GM19043 (cell line): ENCODE data around the gene PDE6H.

ENCODE experiments used
- ATAC-seq: cut with Tn5 transposase; IDR thresholded peaks from one replicate; pipeline ENCODE4 v1.9.1; 2021; ENCODE audit warnings: low read depth; ENCODE audit not compliant: unreplicated experiment

Gene PDE6H

DNA sequence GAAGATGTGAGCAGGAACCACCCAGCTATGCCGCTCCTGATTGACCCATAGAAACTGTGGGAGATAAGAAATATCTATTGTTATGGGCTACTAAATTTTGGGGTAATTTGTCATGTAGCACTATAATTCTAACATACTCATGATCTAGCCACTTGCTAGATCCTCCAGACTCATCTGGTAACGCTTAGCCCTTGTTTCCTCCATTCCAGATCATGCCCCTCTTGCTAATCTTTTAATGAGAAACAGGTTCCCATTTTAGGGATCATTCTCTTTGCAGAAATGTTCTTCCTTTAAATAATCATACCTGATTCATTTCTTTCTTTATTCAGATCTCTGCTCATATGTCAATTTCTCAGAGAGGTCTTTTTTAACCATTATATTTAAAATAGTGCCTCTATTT is 7.6 kb upstream of the PDE6H start:
- ATAC-seq: no peak

DNA sequence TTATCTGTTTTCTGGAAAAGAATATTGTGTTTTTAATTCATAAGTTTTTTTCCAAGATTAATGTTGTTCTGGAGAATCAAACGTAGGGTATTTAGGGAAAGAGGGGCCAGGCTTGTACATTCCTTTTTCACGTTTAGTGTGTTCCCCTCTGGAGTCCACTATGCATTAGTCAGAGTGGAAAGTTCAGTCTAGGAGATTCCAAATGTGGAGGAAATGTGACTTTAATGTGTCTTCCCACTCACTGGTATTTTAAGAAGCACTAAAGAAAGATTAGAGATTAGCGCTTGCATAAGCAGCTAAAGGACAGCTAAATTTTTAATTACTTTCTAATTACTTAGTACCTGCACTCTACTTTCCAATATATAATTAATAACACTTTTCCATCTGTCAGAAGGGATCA is 4.4 kb upstream of the PDE6H start:
- ATAC-seq: no peak

DNA sequence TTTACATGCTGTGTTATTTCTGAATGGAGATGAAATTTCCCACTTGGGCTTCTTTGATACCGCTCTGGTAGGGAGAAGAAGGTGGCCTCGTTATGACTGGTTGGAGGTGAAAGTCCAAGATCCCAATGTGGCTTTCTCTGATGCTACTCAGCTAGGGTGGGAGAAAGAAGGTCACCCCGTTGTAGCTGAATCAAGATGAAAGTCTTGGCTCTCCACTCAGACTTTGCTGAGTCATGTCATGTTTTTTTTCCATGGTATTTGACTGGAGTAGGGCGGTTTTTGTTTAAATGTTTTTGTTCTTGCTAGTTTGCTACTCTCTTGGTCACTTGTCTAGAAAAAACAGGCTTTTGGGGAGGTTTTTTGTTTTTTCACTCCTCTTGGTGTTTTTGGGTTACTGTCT is 2.4 kb upstream of the PDE6H start:
- no peak for ATAC-seq

DNA sequence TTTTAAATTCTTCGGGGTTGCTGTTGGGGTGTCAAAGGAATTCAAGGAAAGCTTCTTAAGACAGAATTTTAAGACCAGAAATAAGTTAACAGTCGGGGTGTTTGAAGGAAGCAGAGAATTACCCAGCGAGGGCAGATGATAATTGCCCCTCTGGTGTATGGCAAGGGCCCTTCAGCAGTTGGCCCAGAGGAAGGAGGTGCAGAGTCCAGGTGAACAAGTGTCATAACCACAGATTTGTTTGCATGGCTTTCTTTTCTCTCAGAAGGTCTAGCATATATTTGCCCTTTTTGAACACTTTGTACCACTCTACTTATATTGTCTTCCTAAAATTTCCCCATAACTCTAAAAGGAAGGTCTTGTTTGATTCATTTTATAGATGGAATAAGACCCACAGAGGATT is 1.8 kb downstream of the PDE6H start:
- ATAC-seq: no peak

DNA sequence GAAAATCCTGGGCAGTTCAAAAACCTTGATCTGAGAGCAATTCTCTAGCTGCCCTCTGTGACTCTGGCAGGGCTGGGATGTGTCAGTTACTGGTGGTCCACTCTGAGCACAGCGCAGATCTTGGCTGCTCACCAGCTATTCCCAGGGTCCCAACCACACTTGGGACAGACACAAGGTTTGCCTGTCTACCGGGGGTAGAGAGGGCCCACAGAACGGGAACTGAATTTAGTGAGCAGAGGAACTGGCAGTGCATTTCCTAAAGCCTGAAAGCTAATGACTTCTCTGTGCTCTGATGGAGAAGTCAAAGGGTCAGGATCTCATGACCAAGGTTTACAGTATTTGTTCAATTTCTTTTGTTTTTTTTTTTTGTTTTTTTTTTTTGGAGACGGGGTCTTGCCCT is 2.6 kb downstream of the PDE6H start:
- no peak for ATAC-seq

DNA sequence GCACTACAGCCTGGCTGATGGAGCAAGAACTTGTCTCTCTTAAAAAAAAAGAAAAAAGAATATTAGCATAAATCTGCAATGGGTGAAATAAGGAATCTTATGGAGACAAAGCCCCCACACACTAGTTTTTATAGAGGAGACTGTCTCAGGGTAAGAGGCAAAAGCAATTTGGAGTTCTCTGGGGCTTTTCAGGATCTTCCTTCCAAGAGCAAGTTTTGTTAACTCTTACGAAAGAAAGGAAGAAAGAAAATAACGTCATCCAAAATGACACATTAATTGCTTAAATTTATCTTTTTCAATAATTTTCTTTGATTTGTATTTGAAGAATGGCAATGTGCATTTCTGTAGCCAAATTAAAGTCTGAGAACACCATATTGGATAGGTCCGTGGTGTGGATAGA is 3.8 kb downstream of the PDE6H start:
- no peak for ATAC-seq

DNA sequence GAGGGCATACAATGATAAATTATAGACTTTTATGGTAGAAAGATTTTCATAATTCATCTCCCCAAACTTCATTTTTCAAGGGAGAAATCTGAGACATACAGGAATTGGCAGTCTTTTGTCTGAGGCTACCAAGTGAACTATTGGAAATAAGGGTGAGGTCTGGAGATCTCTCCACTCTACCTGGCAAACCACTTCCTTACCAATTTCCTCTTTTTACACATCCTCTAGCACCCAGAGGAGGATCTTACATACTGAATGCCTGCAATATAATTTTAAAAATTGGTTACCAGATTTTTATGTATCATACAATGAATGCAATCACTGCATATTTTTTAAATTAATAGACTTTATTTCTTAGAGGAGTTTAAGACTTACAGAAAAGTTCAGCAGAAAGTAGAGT is 6.6 kb downstream of the PDE6H start:
- no peak for ATAC-seq

DNA sequence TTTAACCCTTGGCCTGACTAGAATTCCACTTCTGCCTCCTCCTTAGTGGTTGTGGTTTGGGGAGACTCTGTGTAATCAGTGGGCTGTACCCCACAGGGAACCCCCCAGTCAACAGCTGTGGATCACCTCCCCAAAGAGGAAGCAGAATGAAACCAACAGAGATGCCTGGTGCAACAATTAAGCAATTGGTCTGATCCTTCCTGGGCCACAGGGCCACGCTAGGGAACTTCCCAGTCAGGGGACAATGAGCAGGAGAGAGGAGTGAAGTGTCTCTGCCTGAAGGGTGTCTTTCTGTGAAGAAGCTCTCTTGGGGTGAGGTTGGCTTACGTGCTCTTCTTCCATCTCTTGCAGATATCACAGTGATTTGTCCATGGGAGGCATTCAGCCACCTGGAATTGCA is 8.2 kb downstream of the PDE6H start:
- ATAC-seq: no peak

DNA sequence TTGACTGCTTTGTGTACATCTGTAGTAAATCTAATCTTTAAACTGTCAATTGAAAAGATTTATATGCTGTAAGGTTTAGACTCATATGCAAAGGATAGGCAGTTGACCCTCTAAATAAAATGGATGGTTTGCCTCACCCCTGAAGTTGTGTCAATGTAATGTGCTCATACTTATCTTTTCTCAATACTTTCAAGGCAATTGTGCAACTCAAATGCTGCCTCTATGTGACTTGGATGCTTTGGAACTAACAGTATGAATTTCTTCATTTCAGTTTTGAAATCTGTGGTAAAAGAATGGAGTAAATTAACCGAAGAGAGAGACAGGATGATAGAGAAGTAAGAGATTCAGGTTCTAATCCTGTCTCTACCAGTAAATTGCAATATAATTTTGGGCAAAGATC is 9.7 kb downstream of the PDE6H start:
- ATAC-seq: no peak

DNA sequence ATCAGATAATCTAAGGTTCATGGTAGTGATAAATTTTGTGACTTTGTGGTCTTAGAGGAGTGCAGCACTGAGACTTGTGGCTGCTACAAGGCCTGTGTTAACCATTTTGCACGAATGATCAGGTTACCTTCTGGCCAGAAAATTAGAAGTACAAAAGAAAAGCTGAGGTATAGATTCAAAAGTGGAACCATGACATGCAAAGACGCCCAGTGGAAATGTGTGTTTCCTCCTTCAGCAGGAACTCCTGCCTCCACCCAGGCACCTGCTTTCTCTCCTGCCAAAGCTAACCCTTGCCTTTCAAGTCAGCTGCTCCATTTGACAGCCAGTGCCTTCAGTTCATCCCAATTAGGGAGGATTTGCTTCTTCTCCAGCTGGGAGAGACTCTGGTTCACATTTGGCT is 10.1 kb downstream of the PDE6H start:
- ATAC-seq: peak; percentile 39

DNA sequence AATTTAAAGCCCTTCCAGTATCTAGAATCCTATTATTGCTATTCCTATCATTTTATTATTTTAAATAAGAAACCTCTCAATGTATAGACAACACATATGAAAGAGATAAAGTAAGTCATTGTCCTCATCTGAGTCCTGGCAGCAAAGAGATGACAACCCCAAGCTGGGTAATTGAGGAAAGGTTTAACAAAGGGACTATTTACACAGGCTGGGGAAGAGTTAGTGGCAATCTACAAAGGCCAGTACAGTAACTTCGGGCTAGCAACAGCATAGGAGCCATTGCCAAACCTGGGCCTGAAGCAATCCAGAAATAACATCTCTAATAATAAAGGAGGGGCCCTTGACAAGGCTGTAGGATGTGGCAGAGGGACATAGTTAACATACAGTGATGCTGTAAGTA is 11.2 kb downstream of the PDE6H start:
- no peak for ATAC-seq

DNA sequence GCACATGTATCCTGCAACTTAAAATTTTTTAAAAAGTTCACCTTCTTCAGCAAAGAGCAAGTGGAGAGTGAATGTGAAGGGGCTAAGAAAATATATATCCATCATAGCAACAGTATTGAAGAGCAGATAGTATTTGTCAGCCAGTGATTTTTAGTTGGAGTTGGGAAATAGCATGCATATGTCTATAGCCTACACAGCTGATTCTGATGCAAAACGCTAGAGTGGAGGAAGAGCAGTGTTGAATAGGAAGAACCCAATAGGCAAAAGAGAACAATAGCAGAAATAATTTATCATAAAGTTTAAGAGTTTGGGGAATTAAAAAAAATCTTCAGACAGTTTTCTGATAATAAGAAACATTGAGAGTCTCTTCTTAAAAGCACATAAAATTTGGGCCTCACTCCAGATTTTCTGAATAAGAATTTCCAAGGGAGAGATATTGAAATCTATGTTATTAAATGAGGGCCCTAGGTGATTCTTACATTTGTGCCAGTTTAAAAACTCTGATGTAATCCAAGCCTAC is 12.0 kb downstream of the PDE6H start:
- no peak for ATAC-seq

DNA sequence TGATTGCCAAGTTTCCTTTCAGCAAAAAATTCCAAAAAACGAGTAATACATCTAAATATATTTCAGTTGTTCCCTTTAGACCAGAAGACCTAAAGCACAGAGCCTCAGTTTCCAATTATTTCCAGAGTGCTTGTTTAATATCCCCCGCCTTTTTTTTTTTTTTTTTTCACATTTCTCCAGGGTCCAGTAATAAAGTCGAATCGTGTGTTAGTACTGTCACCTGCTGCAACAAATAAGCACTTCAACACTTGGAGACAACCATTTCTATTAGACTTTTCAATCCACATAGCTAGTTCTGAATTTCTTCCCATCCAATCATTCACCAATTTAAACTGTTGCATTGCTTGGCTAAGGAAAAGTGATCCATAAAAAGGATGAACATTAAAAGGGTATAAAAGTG is 13.6 kb downstream of the PDE6H start:
- no peak for ATAC-seq

DNA sequence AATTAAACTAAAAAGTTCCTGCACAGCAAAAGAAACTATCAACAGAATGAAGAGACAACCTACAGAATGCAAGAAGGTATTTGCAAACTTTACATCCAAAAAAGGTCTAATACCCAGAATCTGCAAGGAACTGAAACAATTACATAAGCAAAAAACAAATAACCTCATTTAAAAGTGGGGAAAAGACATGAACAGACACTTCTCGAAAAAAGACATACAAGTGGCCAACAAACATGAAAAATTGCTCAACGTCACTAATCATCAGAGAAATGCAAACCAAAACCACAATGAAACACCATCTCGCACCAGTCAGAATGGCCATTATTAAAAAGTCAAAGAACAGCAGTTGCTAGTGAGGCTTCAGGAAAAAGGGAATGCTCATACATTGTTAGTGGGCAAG is 15.2 kb downstream of the PDE6H start:
- no peak for ATAC-seq

DNA sequence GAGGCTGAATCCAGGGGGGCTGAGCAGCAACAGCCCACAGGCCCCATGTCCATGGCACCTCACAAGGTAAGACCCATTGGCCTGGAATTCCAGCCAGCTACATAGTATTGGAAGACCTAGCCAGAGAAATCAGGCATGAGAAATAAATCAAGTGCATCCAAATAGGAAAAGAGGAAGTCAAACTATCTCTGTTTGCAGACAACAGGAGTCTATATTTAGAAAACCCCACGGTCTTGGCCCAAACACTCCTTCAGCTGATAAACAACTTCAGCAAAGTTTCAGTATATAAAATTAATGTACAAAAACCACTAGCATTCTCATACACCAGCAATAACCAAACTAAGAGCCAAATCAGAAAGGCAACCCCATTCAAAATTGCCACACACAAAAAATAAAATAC is 16.9 kb downstream of the PDE6H start:
- ATAC-seq: no peak

DNA sequence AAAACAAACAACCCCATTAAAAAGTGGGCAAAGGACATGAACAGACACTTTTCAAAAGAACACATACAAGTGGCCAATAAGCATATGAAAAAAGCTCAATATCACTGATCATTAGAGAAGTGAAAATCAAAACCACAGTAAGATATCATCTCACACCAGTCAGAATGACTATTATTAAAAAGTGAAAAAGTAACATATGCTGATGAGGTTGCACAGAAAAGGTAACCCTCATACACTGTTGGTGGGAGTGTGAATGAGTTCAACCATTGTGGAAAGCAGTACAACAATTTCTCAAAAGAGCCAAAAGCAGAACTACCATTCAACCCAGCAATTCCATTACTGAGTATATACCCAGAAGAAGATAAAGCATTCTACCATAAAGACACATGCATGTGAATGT is 18.2 kb downstream of the PDE6H start:
- no peak for ATAC-seq

DNA sequence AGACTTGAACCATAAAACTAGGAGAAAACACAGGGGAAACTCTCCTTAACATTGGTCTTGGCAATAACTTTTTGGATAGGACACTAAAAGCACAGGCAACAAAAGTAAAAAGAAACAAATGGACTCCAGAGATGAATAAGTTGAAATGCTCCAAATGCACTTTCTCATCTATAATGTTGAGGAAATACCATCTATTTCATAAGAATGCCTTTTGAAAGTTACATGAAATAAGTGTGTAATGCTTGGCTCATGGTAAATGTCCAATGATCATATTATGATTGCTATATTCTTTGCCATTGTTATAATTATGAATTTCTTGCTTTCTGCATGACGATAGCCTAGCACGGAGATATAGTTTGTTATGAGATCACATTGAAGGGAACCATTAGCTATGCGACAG is 19.8 kb downstream of the PDE6H start:
- ATAC-seq: no peak

DNA sequence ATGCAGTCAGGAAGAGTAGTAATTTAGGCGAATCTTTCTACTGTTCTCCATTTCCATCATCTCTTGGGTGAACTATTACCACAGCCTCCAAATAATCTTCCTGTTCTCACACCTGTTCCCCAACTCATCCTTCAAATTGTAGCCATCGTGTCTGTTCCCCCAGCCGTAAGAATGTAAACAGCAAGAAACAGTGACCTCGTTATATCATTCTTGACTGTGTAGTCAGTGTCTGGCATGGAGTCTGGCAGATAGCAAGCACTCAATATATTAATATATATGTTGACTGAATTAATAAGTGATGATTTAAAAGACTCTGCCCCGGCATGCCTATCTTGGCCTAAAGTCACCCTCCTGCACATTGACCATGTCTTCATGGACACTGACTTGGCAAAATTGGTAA is 20.3 kb downstream of the PDE6H start:
- no peak for ATAC-seq

DNA sequence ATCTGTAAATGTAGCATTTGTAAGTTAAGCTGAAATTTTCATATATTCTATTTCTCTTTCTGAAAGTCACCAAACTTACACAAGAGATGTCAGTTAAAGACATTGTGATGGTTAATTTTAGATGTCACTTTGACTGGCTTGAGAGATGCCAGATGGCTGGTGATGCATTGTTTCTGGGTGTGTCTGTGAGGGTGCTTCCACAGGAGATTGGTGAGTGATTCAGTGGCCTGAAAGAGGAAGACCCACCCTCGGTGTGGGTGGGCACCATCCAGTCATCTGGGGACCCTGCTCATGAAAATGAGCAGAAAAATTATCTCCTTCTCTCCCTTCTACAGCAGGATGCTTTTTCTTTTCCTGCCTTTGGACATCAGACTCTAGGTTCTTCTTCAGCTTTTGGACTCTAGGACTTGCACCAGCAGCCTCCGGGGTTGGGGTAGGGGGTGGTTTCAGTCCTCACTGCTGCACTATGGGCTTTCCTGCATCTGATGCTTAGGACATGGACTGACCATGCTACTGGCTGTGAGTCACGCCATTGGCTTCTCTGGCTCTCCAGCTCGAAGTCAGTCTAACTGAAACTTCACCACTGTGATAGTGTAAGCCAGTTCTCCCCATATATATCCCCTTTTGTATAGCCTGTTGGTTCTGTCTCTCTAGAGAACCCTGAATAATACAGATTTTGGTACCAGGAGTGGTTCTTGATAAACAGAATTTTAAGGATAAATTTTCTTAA is 20.9 kb downstream of the PDE6H start:
- no peak for ATAC-seq

DNA sequence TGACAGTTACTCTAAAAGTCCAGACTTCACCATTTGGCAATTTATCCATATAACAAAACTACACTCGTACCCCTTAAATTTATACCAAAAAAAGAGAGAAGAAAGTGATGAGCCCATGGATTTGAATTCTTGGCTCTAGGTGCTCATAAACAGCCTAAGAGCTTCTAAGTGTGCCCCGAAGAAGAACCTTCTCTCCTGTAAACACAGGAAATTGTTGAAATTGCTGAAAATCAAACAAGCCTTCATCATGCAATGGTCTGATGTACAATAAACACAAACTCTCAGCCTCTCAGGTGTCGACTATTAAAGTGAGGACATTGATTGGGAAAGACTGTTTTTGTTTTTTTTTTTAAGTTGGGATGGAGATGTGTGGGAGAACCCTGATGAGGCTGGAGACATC is 21.8 kb downstream of the PDE6H start:
- no peak for ATAC-seq

DNA sequence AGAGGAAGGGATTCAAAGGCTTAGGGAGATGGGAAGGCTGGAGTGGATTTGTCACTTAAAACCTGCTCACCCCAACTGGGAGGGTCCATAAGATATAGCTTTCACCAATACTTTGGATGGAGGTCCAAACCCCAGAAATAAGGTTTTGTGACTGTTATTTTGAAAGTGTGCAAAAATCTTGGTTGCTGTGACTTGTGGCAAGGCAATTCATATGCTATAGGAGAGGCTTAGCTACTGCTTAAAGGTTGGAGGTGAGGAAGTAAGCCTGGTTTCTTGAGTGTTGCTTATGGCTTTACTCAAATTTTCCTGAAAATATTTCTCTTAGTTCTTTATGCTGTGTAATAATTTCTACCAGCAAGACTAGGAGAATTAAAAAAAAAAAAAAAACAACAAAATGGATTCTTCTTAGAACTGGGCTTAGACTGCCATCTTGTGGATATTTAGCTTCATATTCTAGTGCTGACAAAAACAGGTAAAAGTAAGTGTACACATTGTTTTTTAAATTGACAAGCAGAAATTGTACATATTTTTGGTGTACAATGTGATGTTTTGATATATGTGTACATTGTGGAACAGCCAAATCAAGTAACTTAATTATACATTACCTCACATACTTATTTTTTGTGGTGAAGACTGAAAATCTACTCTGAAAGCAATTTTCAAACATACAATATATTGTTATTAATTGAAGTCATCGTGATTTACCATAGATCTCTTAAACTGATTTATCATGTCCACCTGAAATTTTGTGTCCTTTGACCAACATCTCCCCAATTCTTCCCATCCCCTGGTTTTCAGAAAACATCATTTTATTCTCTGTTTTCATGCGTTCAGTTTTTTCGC is 23.0 kb downstream of the PDE6H start:
- no peak for ATAC-seq

DNA sequence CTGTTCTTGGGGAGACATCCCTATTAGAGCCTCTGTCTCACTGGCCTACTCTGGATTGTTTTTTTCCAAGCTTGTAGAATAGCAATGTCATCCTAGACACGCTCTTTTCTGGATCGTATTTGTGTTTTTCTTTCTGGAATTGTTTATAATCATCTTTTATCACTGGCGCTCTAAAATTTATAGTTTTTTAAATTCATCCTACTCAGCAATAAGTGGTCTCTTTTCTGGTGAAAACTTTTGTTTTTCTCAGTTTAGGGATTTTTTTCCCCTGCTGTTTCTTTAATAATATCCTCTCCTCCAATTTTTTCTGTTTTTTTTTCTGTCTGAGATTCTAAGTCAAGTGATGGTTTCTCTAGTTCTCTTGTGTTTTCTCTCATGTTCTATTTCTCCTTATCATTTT is 25.2 kb downstream of the PDE6H start:
- no peak for ATAC-seq
